Raji (cell line): ENCODE data around the gene TAF10.

Experiments used
- POLR2A ChIP-seq: IDR thresholded peaks from 2 replicates; pipeline ENCODE4 v1.6.1; 2011; ENCODE audit warnings: low read depth, low read length, control low read depth; ENCODE audit not compliant: insufficient read depth

TAF10 gene

DNA sequence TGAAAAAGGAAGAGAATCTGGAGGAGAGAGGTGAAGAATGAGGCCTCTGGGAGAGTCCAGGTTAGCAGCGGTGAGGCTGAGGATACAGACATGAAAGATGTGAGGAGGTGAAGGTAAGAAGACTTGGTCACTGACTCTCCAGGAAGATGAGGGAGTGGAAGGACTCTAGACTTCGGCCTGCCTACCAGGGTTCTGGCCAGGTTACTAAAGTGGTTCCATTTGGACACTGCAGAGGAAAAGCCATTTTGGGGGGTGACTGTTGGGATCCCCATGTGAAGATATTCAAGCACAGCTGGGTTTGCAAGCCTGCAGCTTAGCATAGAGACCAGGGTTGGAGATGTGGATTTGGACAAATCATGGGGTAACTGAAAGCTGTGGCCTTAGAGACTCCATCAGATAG lies 35.8 kb upstream of the TAF10 start:
- no peak for TF ChIP-seq POLR2A

DNA sequence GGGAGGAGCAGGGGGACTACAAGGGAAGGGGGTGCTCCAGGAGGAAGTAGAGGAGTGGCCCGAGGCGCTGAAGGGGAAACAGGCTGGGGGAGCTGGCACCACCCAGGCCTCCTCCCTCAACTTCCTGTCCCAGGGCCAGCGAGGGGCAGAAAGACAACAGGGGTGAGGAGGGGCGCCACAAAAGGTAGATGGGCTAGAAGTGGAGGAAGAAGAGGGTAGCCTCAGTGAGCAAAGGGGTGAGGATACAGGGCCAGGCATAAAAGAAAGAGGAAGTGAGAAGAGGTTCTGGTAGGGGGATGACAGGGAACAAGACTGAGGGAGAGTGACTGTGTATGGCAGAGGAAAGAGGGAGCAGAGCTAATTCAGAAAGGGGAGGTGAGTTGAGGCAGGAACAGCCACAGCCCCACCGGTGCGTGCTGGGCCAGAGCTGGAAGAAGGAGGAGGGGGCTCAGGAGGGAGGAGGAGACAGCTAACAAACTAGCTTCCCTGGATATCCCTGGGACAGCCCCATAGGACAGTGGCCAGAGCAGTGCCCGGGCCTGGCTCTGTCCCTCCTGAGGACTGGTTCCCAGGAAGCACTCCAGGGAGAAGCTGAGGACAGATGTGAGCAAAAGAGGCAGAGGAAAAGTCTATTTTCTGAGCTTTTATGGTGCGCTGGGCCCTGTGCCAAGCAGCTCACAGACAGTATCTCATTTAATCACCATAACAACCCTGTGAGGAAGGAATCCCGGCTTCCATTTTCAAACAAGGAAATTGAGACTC lies 35.1 kb upstream of the TAF10 start:
- TF ChIP-seq POLR2A = 0 out of 2 replicates have a peak, but pooled peaks have one; percentile 31

DNA sequence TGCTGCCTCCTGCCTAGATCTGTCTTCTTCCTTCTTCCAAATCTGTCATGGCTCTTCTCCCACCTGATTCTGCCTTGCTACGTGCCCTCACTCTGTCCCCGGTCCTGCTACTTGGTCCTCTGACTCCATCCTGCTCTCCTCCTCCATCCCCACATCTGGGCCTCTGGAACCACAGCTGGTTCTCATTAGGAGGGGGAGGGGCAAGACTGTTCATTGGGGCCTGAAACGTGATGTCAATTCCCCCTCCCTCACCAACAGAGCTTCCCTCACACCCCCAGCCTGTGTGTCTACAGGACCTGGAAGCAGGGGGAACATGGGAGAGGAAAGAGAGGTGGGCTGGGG lies 34.5 kb upstream of the TAF10 start:
- TF ChIP-seq POLR2A = no peak

- TF ChIP-seq POLR2A = no peak
These were observed 34.1 kb upstream of the TAF10 start for GRCh38 chr11:6646071-6646470.

DNA sequence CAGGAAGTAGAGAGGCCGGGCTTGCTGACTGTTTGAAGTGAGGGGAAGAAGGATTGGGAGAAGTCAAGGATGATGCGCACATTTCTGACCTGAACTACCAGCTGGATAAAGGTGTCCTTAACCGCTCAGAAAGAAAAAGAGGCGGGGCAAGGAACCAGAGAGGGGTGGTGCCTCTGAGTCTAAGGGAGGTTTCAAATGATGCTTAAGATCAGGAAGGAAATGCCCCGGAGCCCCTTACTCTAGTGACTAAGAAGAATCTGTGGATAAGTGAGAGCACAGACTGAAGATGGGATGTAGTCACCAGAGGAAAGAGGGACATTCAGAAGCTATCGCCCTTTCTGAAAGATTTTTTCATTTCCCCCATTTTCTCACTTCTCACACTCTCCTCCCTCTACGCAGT lies 30.9 kb upstream of the TAF10 start:
- no peak for TF ChIP-seq POLR2A

GRCh38 chr11:6640985-6641701 lies 29.1 kb upstream of the TAF10 start:
- no peak for TF ChIP-seq POLR2A

DNA sequence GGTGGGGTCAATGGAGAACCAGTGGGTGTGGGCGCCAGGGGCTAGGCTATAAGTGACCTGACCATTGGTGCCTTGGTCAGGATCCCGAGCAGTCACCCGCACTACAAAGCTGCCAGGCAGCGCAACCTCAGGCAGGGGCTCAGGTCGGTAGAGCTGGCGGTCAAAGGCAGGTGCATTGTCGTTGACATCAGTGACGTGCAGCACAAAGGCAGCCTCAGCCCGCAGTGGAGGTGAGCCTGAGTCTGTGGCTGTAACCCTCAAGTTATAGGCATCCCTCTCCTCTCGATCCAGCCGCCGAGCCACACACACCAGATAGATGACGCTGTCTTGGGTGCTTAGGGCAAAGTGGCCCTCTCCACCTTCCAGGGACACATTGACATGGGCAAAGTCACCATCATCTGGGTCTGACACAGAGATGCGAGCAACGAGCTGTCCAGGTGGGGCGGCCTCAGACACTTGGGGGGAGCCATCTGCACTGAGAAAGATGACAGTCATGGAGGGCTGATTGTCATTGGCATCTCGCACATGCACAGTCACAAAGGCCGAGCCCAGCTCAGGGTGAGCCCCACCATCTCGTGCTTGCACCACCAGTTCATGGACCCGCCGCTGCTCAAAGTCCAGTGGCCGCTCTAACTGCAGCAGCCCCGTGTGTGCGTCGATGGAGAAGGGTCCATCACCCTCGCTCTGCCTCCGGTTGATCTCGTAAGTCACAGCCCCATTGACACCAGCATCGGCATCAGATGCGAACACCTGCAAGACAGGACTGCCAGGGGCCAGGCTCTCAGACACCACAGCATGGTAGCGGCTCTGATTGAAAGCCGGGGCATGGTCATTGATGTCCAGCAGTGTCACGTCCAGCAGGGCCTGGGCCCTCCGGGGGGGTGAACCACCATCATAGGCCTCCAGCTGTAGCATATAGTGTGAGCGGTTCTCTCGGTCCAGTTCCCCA lies 28.3 kb upstream of the TAF10 start:
- no peak for TF ChIP-seq POLR2A

DNA sequence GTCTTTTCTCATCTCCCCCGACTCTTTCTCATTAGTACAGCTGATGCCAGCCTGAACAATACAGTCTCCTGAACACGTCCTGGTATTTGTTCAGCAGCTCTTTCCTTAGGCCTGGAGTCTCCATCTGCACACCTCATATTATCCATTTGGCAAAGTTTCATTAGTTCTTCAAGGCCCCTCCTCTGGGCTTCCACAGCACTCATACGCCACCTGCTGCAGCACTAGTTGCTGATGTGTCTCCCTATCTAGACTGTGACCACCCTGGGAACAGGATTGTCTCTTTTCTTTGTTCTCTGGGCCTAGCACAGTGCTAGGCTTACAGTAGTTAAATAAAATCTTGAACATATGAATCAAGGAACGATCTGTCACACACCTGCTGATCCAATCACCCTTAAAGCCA lies 26.4 kb upstream of the TAF10 start:
- no peak for TF ChIP-seq POLR2A

DNA sequence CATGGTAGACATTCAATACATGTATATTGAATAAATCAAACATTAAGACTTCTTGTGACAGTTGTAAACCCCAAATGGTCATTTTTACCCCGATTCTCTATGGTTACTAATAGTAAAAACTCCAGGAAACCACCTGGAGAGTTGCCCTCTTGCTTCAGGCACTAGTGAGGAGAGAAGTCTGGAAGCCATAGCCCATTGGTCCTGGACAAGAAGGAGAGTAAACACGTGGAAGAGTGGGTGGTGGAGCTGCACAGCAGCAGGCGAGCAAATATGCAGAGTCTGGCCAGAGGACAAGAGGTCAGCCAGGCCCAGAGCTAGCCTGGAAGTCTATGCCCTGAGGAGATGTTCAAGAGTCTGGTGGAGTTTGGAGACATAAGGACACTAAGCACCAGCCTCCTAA lies 25.9 kb upstream of the TAF10 start:
- no peak for TF ChIP-seq POLR2A

DNA sequence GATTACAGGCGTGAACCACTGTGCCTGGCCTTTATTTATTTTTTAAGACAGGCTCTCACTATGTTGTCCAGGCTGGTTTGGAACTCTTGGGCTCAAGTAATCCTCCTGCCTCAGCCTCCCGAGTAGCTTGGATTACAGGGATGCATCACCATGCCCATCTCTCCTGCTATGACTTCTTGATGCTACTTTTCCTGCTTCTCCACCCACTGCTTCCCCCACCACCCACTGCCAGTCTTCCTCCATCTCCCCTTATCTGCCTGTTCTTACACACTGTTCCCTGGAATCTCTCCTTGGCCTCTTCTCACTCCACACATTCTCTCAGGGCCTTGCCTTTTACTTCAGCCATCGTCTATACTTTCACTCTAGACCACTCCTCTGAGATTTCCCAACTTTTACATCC lies 24.5 kb upstream of the TAF10 start:
- no peak for TF ChIP-seq POLR2A

- no peak for TF ChIP-seq POLR2A
These were observed 23.3 kb upstream of the TAF10 start for GRCh38 chr11:6635082-6635932.

DNA sequence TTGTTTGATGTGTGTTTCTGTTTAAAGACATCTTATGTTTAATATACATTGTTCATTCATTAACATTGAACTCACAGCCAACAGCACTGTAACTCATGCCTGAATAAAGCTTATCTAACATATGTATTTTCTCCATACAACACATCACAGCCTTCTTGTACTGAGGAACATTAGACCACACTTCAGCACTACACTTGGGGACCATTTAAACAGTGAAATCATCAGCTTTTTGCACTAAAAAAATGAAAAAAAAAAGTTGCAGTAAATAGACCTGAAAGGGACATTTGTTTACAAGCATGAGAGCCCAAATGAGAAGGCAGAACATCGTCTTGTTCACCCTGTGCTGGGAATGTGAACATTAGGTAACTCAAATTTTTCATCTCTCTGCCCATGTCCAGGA lies 22.5 kb upstream of the TAF10 start:
- TF ChIP-seq POLR2A = no peak

DNA sequence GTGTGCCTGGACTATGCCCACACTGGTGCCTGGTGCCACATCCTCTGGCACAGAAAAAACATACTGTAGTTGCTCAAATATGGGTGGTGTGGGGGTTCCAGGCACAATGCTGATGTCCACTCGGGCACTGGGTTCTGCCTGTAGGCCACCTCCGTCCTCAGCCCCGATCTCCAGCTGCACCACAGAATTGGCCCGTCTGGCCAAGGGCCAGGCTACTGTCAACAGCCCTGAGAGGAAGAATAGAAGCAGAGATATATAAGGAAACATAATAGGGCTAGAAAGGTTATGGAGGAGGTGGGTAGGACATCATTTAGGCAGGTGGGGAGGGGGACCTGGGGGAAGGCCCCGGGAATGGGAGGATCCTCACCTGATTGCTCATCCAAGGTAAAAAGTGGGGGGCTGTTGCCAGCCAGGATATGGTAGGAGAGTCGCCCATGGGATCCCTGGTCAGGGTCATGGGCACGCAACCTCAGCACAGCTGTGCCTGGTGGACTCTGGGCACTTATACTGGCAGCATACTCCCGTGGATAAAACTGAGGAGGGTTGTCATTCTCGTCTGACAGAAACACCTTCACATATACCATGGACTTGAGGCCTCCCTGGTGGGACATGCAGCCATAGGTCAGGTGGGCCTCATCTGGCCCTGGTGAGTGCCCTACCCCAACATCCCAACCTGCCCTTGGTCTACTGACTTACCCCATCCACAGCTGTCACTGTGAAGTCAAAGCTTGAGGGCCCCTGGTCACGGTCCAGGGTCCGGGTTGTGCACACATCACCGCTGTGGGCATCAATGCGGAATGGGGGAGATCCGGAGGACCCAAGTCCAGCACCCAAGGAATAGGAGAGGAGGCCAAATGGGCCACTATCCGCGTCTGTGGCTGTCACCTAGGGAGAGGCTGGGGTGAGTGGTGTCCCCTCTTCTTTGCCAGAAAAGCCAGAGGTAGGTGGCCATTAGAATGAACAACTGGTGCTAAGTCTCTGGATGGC lies 21.7 kb upstream of the TAF10 start:
- TF ChIP-seq POLR2A = no peak
